Measurements from ENCODE around the gene SPACA1.

DNA sequence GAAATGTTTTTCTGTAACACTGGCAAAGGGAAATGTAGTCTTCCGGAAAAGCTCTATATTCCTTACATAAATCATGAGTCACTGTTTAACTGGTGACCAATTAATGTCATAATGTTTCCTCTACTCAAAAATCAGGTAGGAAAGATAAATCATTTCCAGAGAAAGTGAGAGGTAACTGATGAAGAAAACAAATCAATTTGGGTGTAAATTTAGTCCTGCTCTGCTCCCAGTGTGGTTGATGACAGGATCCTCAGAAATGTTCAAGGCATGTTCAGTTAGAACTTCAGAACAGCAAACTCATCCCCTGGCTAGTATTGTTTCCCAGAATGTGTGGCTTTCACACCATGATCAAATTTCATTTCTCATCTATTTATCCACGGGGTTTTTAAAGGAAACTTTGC lies 38.8 kb upstream of the SPACA1 start:
- TF ChIP-seq POLR2A (IDR thresholded peaks at IDR 0.05; ENCODE audit: low read length) (no peak), GATA1 (IDR thresholded peaks at IDR 0.05; ENCODE audit: low read depth, low read length) (no peak)
